Neural cell (in vitro differentiated cells): Measurements from ENCODE around the gene DNAJB6. TPM values are rescaled to one million over a fixed set of nuclear protein-coding genes. Genes with fewer than 3 reads are reported as not detected.

ENCODE experiments used
- H2AFZ ChIP-seq: fragments of 200-600, 300-800 bp; sonication (generic), shearing (Covaris generic); 2 replicates; pipeline ENCODE4 v1.6.0; 2014; ENCODE audit warnings: low read depth, mild to moderate bottlenecking, antibody characterized with exemption, low read length, moderate library complexity
- H3F3A ChIP-seq: fragments of 200-600 bp; shearing (Covaris generic); 2 replicates; pipeline ENCODE4 v1.6.1; 2016; ENCODE audit warnings: mild to moderate bottlenecking, moderate library complexity, mixed read lengths, antibody characterized with exemption, low read length; ENCODE audit not compliant: insufficient read depth, poor library complexity, severe bottlenecking
- H3K27ac ChIP-seq: fragments of 200-600, 300-800 bp; sonication (generic), shearing (Covaris generic); 2 replicates; pipeline ENCODE4 v1.5.1; 2014; ENCODE audit warnings: mild to moderate bottlenecking, low read length, moderate library complexity
- H3K27me3 ChIP-seq: fragments of 300-800, 200-600 bp; sonication (generic), shearing (Covaris generic); 2 replicates; pipeline ENCODE4 v1.6.0; 2014; ENCODE audit warnings: mild to moderate bottlenecking, low read depth, low read length, moderate library complexity; ENCODE audit not compliant: insufficient read depth
- H3K36me3 ChIP-seq: fragments of 300-800, 200-600 bp; sonication (generic), shearing (Covaris generic); 2 replicates; pipeline ENCODE4 v1.5.1; 2014; ENCODE audit warnings: mild to moderate bottlenecking, antibody characterized with exemption, low read length, moderate library complexity; ENCODE audit not compliant: insufficient read depth
- H3K4me2 ChIP-seq: fragments of 300-800, 200-600 bp; sonication (generic), shearing (Covaris generic); 2 replicates; pipeline ENCODE4 v1.6.0; 2014; ENCODE audit warnings: mild to moderate bottlenecking, low read length
- H3K4me3 ChIP-seq: fragments of 300-800, 200-600 bp; sonication (generic), shearing (Covaris generic); 2 replicates; pipeline ENCODE4 v1.5.1; 2014; ENCODE audit warnings: mild to moderate bottlenecking, low read length, moderate library complexity
- H3K79me2 ChIP-seq: fragments of 200-600 bp; shearing (Covaris generic); replicated peaks from 2 replicates; pipeline ENCODE4 v1.6.0; 2014; ENCODE audit warnings: mild to moderate bottlenecking, low read length, moderate library complexity; ENCODE audit not compliant: insufficient read depth
- H3K9ac ChIP-seq: fragments of 300-800, 200-600 bp; sonication (generic), shearing (Covaris generic); 2 replicates; pipeline ENCODE4 v1.6.1; 2016; ENCODE audit warnings: mild to moderate bottlenecking, low read length, mixed read lengths
- H3K9me2 ChIP-seq: fragments of 200-600 bp; shearing (Covaris generic); 2 replicates; pipeline ENCODE4 v1.6.1; 2016; ENCODE audit warnings: mild to moderate bottlenecking, low read length, mixed read lengths; ENCODE audit not compliant: insufficient read depth
- H3K9me3 ChIP-seq: fragments of 200-600, 300-800 bp; sonication (generic), shearing (Covaris generic); 2 replicates; pipeline ENCODE4 v1.6.1; 2016; ENCODE audit warnings: mild to moderate bottlenecking, mixed run types, low read length, moderate library complexity, mixed read lengths
- H4K20me1 ChIP-seq: fragments of 200-600 bp; shearing (Covaris generic); 2 replicates; pipeline ENCODE4 v1.6.1; 2016; ENCODE audit warnings: mild to moderate bottlenecking, mixed run types; ENCODE audit not compliant: insufficient read depth
- CTCF ChIP-seq: fragments of 450-650 bp; IDR thresholded peaks from 2 replicates; pipeline ENCODE4 v1.5.1; 2014; ENCODE audit warnings: antibody characterized with exemption, mild to moderate bottlenecking, moderate library complexity; ENCODE audit not compliant: poor library complexity, severe bottlenecking
- EP300 ChIP-seq: fragments of 450-650 bp; conservative IDR thresholded peaks from 2 replicates; pipeline ENCODE4 v1.6.1; 2014; ENCODE audit warnings: antibody characterized with exemption, mild to moderate bottlenecking, moderate library complexity; ENCODE audit not compliant: poor library complexity, severe bottlenecking
- EZH2 ChIP-seq: fragments of 200-600, 300-800 bp; shearing (Covaris generic), sonication (generic); IDR thresholded peaks from 2 replicates; pipeline ENCODE4 v1.6.1; 2014; ENCODE audit warnings: antibody characterized with exemption, low read length, borderline replicate concordance, mild to moderate bottlenecking; ENCODE audit not compliant: insufficient read depth, poor library complexity, severe bottlenecking
- MXI1 ChIP-seq: fragments of 450-650 bp; conservative IDR thresholded peaks from 2 replicates; pipeline ENCODE4 v1.6.1; 2014; ENCODE audit warnings: antibody characterized with exemption, mild to moderate bottlenecking; ENCODE audit not compliant: poor library complexity, severe bottlenecking
- POLR2AphosphoS5 ChIP-seq: IDR thresholded peaks from 2 replicates; pipeline ENCODE4 v1.6.1; 2012
- RAD21 ChIP-seq: fragments of 450-650 bp; conservative IDR thresholded peaks from 2 replicates; pipeline ENCODE4 v1.6.1; 2014; ENCODE audit warnings: antibody characterized with exemption, mild to moderate bottlenecking, moderate library complexity
- REST ChIP-seq: IDR thresholded peaks from 2 replicates; pipeline ENCODE4 v1.6.1; 2012; ENCODE audit warnings: borderline replicate concordance
- SMC3 ChIP-seq: fragments of 450-650 bp; conservative IDR thresholded peaks from 2 replicates; pipeline ENCODE4 v1.6.1; 2014; ENCODE audit warnings: antibody characterized with exemption, mild to moderate bottlenecking, moderate library complexity; ENCODE audit not compliant: poor library complexity
- TAF1 ChIP-seq: IDR thresholded peaks from 2 replicates; pipeline ENCODE4 v1.6.1; 2012; ENCODE audit warnings: low read depth
- polyA plus RNA-seq: library from polyadenylated mRNA; depleted of rRNA; stranded (reverse); fragments of >200 nt; gene quantifications from 2 replicates; pipeline ENCODE4 v1.2.3, GENCODE V29; 2014

Gene DNAJB6
- polyA plus RNA-seq, 1 donor from 2014 or later, result 427 TPM

GRCh38 chr7:157442993-157443831, 106.4 kb downstream of the DNAJB6 start:
- Histone ChIP-seq H3K36me3 (no peaks in the 10 kb centered on the region), H3K9ac (no peak overlapping the region), H3K4me3 (no peak overlapping the region), H3F3A (no peaks in the 10 kb centered on the region), H3K79me2 (no peaks in the 10 kb centered on the region), H3K9me3 (peaks cover 4% of the 10 kb centered on the region), H2AFZ (no peak overlapping the region), H3K4me2 (no peak overlapping the region), H3K9me2 (no peaks in the 10 kb centered on the region), H3K27me3 (no peaks in the 10 kb centered on the region), H4K20me1 (no peaks in the 10 kb centered on the region), H3K27ac (no peak overlapping the region)
- TF ChIP-seq REST (no peak), MXI1 (no peak), SMC3 (no peak), EZH2 (no peak), EP300 (no peak), POLR2AphosphoS5 (no peak), TAF1 (no peak), RAD21 (no peak), CTCF (no peak)

GRCh38 chr7:157444011-157444842, 107.4 kb downstream of the DNAJB6 start:
- Histone ChIP-seq H3K4me3 (no peak overlapping the region), H3K9ac (no peak overlapping the region), H3K27ac (no peak overlapping the region), H3K9me2 (no peaks in the 10 kb centered on the region), H3K9me3 (peaks cover 4% of the 10 kb centered on the region), H3K27me3 (no peaks in the 10 kb centered on the region), H3F3A (no peaks in the 10 kb centered on the region), H3K36me3 (no peaks in the 10 kb centered on the region), H3K4me2 (no peak overlapping the region), H4K20me1 (no peaks in the 10 kb centered on the region), H3K79me2 (no peaks in the 10 kb centered on the region), H2AFZ (no peak overlapping the region)
- TF ChIP-seq CTCF, result no peak
- no peak for TF ChIP-seq MXI1
- no peak for TF ChIP-seq TAF1
- no peak for TF ChIP-seq POLR2AphosphoS5
- TF ChIP-seq EP300, result no peak
- no peak for TF ChIP-seq RAD21
- no peak for TF ChIP-seq SMC3
- TF ChIP-seq EZH2, result no peak
- no peak for TF ChIP-seq REST
